Mucosa of descending colon (tissue), 3 donors: ENCODE measurements around the gene BAIAP2L2. TPM values are rescaled to one million over a fixed set of nuclear protein-coding genes. Genes with fewer than 3 reads are reported as not detected.

ENCODE experiments used
- ATAC-seq: fragments of 200-7000 bp; cut with Tn5 transposase; one replicate; pipeline ENCODE4 v1.9.1; 2020; ENCODE audit warnings: mild to moderate bottlenecking, moderate library complexity
- DNase-seq, 3 donors: peaks; one replicate each; pipeline ENCODE4 v3.0.0-alpha.2; 2020
- H3K36me3 ChIP-seq: fragments of 200-600 bp; one replicate; pipeline ENCODE4 v1.8.0; 2021; ENCODE audit warnings: low read depth, mild to moderate bottlenecking
- H3K4me1 ChIP-seq: fragments of 200-600 bp; one replicate; pipeline ENCODE4 v1.8.0; 2021; ENCODE audit warnings: low read depth, mild to moderate bottlenecking
- H3K4me3 ChIP-seq: fragments of 200-600 bp; one replicate; pipeline ENCODE4 v1.8.0; 2021; ENCODE audit warnings: mild to moderate bottlenecking
- H3K9me3 ChIP-seq: fragments of 200-600 bp; one replicate; pipeline ENCODE4 v1.8.0; 2021; ENCODE audit warnings: mild to moderate bottlenecking
- CTCF ChIP-seq: fragments of 200-600 bp; IDR thresholded peaks from one replicate; pipeline ENCODE4 v1.8.0; 2022; ENCODE audit warnings: antibody characterized with exemption, mild to moderate bottlenecking
- intact Hi-C, 2 donors: fragments of 100-400 bp; cut with DNase I in 1 of 2; cut with micrococcal nuclease in 1 of 2; formaldehyde crosslinking; loops; one replicate each; pipeline versions ENCODE4 v1.11.0 to v1.11.1; 2022; cut with DNase I, micrococcal nuclease
- total RNA-seq, 3 donors: library from RNA; stranded (reverse); fragmentation: NEBNext Ultra II Directional in 2 of 3; extraction: Animal tissue kit (Norgen Biotek cat#: 25700) in 2 of 3; gene quantifications; one replicate each; pipeline versions ENCODE4 v1.2.1 to v1.2.4, GENCODE V29; 2021 to 2023
- donor health status: DM: no; HTN: no; CAD: no; lungs with moderate emphysema.
- donor health status: DM: no; HTN: no; CAD: no.
- donor health status: DM: no; HTN: yes; CAD: no.

Gene BAIAP2L2
- total RNA-seq, 3 donors from 2014 or later, result 33.9 to 92.3 (median 63.7) TPM

DNA sequence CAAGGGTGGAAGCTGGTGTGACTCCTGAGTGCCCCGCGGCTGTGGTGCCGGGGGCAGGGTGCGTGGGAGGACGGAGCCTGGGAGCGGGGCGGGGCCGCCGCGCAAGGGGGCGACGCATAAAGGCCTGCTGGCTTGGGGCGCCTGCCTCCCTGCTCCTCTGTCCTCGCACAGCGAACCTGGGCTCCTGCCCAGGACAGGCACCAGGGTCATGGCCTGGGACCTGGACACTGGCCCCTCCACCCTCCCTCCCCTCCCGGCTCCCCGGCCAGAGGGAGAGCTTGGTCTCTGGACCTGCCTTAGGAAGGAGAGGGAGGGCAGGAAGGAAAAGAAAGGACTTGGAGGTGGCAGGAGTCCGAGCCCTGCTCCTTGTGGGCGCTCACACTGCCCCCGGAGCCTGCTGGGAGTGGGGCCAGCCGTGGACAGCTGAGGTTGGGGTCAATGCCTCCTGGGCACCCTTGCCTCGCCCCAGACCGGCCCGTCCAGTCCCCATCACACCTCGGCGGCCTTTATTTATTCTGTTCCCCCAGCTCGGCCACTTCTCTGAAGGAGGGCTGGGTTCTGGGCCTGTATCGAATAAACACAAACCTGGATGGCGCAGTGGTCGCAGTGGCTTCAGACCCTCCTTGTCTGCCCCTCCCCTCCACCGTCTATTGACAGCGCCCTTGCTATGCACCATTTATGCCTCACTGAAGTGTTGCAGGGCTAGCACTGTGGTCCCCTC is 35.2 kb downstream of the BAIAP2L2 start:
- Histone ChIP-seq H3K4me1 (no peaks in the 10 kb centered on the region), H3K9me3 (no peaks in the 10 kb centered on the region), H3K36me3 (no peaks in the 10 kb centered on the region), H3K4me3 (no peak overlapping the region)
- ATAC-seq (no peak), DNase-seq (peak in 2 of 3 donors; percentile 21 to 41)
- intact Hi-C loops, result no loop called here
- TF ChIP-seq CTCF, result no peak

GRCh38 chr22:38074181-38075104 is 36.0 kb downstream of the BAIAP2L2 start:
- intact Hi-C loops, result no loop called here
- no peaks in the 10 kb centered on the region for H3K4me1 ChIP-seq
- H3K4me3 ChIP-seq, result no peak overlapping the region
- peak in 1 of 3 donors; percentile 42 for DNase-seq
- TF ChIP-seq CTCF, result no peak
- no peak for ATAC-seq
- no peaks in the 10 kb centered on the region for H3K36me3 ChIP-seq
- H3K9me3 ChIP-seq, result no peaks in the 10 kb centered on the region

DNA sequence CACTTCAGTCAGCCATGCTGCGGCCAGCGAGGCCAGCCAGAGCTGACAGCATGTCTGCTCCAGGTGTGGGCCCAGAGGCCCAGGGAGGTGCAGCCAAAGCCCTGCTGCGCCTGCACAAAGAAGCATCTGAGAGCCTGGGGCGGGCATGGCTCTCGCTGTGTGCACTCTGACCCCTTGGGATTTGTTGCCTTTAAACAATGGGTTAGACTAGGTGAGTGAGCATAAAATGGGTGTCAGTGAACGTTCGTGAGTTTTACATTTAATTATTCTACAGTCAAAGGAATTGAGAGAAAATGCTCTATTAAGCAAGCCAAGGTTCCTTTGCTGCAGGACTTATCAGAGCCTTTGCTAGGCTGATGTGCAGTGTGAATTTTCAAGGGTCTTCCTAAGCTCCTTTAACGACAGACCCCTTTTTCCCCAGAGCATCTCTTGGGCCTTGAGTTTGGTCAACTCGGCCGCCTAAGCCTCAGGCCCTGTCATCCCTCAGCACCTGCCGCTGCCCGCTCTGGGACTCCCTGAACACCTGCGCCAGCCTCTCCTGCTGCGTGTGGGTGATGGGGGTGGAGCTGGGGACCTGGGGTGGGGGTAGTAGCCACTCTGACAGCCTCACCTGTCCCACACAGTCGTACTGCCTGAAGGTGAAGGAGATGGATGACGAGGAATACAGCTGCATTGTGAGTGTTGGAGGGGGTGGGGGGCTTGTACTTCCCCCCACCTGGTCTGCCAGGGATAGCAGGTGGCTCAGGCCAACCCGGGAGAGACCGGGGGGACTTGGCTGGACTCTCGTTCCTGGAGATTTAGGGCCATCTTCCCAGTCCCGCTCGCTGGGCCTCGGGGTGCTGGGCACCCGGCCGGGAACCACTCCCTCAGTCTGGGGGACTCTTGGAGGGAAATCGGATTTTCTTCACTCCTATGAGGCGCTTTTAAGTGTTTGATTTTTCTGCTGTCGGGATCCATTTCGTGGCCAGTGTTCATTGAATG is 37.0 kb downstream of the BAIAP2L2 start:
- no peak for ATAC-seq
- Histone ChIP-seq H3K9me3 (no peaks in the 10 kb centered on the region), H3K4me3 (no peak overlapping the region), H3K36me3 (no peaks in the 10 kb centered on the region), H3K4me1 (no peaks in the 10 kb centered on the region)
- peak in 1 of 3 donors; percentile 37 for DNase-seq
- TF ChIP-seq CTCF, result no peak
- intact Hi-C loops, result no loop called here

- no peak for TF ChIP-seq CTCF
- DNase-seq (peak in 2 of 3 donors; percentile 16 to 34), ATAC-seq (no peak)
- Histone ChIP-seq H3K4me1 (no peaks in the 10 kb centered on the region), H3K36me3 (no peaks in the 10 kb centered on the region), H3K4me3 (no peak overlapping the region), H3K9me3 (no peaks in the 10 kb centered on the region)
- intact Hi-C loops, result no loop called here
These were observed 37.9 kb downstream of the BAIAP2L2 start for GRCh38 chr22:38072322-38073149.
